ENCODE results near the gene CRADD. TPM values are rescaled to one million over a fixed set of nuclear protein-coding genes. Genes with fewer than 3 reads are reported as not detected.

CRADD gene
- total RNA-seq, 4 donors from 2014 or later = 29.3 to 61.7 (median 46.5) TPM

DNA sequence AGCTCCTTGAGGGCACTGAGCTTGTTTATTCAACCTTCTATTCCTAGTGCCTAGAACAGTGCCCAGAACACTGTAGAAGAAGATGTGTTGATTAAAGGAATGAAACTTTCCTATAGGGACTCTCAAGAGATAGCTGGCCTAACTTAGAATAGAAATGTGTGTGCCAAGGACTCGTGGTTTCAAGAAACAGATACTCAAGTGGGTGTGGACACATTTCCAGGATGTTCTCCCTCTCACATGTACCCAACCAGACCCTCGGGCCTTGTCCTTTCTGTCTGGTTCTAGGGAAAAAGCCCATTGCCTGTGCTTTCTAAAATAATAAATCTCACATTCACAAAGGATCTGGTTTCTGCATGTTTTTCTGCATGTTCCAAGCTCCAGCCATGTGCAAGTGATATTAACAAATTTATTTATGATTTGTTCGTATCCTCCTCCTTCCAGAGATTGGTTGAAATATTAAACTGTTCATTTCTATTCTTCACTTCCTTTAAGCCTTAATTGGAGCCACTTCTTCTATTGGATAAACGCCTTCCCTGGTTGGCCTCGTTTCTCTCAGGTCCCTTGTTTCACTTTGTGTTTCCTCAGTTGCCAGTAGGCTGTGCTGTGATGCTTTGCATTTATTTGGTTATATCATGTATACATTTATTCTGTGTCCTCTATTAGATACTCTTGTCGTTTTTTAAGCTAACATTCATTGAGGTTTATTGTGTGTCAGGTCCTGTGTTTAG is 89.8 kb downstream of the CRADD start:
- no peaks in the 10 kb centered on the region for H3K9me3 ChIP-seq
- H3K4me1 ChIP-seq = peaks cover 25% of the 10 kb centered on the region
- no peak overlapping the region for H3K4me3 ChIP-seq
- peak overlapping the region; percentile 3 for H3K27ac ChIP-seq
- no peak for DNase-seq (ENCODE audit: low spot score in 2 of 2)
- TF ChIP-seq POLR2A (IDR thresholded peaks at IDR 0.05) = no peak
- no peak for TF ChIP-seq EP300 (IDR thresholded peaks at IDR 0.05)
- TF ChIP-seq POLR2AphosphoS5 (IDR thresholded peaks at IDR 0.05) = no peak
- TF ChIP-seq, protein P1, sequence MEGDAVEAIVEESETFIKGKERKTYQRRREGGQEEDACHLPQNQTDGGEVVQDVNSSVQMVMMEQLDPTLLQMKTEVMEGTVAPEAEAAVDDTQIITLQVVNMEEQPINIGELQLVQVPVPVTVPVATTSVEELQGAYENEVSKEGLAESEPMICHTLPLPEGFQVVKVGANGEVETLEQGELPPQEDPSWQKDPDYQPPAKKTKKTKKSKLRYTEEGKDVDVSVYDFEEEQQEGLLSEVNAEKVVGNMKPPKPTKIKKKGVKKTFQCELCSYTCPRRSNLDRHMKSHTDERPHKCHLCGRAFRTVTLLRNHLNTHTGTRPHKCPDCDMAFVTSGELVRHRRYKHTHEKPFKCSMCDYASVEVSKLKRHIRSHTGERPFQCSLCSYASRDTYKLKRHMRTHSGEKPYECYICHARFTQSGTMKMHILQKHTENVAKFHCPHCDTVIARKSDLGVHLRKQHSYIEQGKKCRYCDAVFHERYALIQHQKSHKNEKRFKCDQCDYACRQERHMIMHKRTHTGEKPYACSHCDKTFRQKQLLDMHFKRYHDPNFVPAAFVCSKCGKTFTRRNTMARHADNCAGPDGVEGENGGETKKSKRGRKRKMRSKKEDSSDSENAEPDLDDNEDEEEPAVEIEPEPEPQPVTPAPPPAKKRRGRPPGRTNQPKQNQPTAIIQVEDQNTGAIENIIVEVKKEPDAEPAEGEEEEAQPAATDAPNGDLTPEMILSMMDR (IDR thresholded peaks at IDR 0.05) = peak; percentile 46 to 49
- H3K27me3 ChIP-seq = no peaks in the 10 kb centered on the region
- no peaks in the 10 kb centered on the region for H3K36me3 ChIP-seq
- 14% methylated on average over 6 of the region's 6 CpGs for WGBS

DNA sequence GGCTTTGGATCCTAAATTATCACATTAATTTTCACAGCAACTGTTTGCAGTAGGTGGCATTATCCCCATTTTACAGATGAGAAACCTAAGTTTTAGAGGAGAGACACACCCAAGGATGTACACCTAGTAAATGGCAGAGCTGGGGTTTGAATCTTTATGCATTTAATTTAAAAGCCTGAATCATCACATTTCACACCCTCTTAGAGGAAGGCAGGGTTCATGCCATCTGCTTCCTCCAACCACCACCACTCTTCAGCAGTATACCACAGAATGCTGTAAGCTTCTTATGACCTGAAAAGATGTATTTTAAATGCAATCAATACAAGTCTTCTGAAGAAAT is 90.3 kb downstream of the CRADD start:
- H3K9me3 ChIP-seq = no peaks in the 10 kb centered on the region
- TF ChIP-seq, protein P1 (IDR thresholded peaks at IDR 0.05) = no peak
- TF ChIP-seq POLR2A (IDR thresholded peaks at IDR 0.05) (no peak), EP300 (IDR thresholded peaks at IDR 0.05) (no peak), POLR2AphosphoS5 (IDR thresholded peaks at IDR 0.05) (no peak)
- no peak overlapping the region for H3K4me3 ChIP-seq
- H3K27ac ChIP-seq = peak overlapping the region; percentile 0
- H3K27me3 ChIP-seq = no peaks in the 10 kb centered on the region
- peaks cover 29% of the 10 kb centered on the region for H3K4me1 ChIP-seq
- no peaks in the 10 kb centered on the region for H3K36me3 ChIP-seq
- DNase-seq (ENCODE audit: low spot score in 2 of 2) = no peak

DNA sequence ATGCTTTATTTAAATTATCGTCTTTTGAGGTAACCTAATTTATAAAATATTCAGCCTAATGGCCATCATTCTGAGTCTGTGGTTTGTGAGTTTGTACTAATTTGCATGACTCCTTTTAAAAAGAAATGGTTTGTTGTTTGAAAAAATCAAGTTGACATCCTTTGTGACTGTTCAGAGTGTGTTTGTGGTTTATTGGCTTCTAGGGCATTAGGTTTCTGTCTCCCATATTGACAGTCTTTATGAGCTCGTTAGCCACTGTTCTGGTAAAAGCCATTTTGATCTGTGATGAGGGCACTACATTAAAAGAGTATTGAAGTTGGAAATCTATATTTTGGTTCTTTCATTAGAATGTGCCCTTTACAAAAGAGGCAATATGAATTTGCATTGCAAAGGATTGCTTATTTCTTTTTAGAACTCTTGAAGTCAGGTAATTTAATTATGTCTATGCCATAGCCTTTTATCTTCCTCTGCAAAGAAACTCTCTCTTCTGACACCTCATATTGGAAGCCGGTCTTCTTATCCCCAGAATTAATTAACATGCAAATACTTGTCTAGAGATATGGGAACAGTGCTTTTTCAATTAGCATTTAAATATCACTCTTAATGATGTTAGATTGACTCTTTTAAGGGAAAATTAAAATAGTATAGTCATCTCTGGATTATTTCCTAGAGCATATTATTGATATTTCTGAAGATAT is 95.0 kb downstream of the CRADD start:
- H3K4me1 ChIP-seq = peaks cover 33% of the 10 kb centered on the region
- whole genome bisulfite sequencing = 79% methylated on average over 3 of the region's 3 CpGs
- no peak for DNase-seq (ENCODE audit: low spot score in 2 of 2)

DNA sequence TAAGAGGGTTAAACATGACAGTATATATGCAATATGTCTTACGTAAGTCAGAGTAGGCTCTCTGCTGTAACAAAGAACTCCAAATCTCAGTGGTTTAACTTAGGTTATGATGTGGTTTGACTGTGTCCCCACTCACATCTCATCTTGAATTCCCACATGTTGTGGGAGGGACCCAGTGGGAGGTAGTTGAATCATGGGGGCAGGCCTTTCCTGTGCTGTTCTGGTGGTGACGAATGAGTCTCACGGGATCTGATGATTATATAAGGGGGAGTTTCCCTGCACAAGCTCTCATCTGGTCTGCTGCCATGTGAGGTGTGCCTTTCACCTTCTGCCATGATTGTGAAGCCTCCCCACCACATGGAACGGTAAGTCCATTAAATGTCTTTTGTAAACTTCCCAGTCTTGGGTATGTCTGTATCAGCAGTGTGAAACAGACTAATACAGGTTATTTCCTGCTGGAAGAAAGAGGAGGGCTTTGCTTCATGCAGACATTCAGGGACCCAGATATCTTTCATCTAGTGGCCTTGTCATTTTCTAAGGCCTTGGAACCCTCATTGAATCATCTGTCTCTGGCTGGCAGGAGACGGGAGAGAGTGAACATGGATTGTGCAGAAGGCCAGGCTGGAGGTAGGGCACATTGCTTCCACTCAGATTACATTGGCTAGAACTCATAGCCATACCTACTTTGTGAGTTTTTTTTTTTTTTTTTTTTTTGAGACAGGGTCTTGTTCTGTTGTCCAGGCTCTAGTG is 96.1 kb downstream of the CRADD start:
- Histone ChIP-seq H3K4me3 (no peak overlapping the region), H3K36me3 (no peaks in the 10 kb centered on the region), H3K27ac (no peak overlapping the region), H3K4me1 (peaks cover 33% of the 10 kb centered on the region), H3K27me3 (no peaks in the 10 kb centered on the region), H3K9me3 (no peaks in the 10 kb centered on the region)
- no peak for DNase-seq (ENCODE audit: low spot score in 2 of 2)
- 68% methylated on average over 5 of the region's 5 CpGs for WGBS
- no peak for TF ChIP-seq POLR2AphosphoS5 (IDR thresholded peaks at IDR 0.05)
- TF ChIP-seq EP300 (IDR thresholded peaks at IDR 0.05) = no peak
- TF ChIP-seq, protein P1 (IDR thresholded peaks at IDR 0.05) = no peak
- TF ChIP-seq POLR2A (IDR thresholded peaks at IDR 0.05) = no peak

More for the DNA sequence above, 95.0 kb downstream of the CRADD start:
- no peaks in the 10 kb centered on the region for H3K27me3 ChIP-seq
- TF ChIP-seq POLR2AphosphoS5 (IDR thresholded peaks at IDR 0.05) = no peak
- TF ChIP-seq EP300 (IDR thresholded peaks at IDR 0.05) = no peak
- TF ChIP-seq, protein P1 (IDR thresholded peaks at IDR 0.05) = no peak
- no peak for TF ChIP-seq POLR2A (IDR thresholded peaks at IDR 0.05)
- no peaks in the 10 kb centered on the region for H3K9me3 ChIP-seq
- no peak overlapping the region for H3K4me3 ChIP-seq
- no peak overlapping the region for H3K27ac ChIP-seq
- H3K36me3 ChIP-seq = no peaks in the 10 kb centered on the region

DNA sequence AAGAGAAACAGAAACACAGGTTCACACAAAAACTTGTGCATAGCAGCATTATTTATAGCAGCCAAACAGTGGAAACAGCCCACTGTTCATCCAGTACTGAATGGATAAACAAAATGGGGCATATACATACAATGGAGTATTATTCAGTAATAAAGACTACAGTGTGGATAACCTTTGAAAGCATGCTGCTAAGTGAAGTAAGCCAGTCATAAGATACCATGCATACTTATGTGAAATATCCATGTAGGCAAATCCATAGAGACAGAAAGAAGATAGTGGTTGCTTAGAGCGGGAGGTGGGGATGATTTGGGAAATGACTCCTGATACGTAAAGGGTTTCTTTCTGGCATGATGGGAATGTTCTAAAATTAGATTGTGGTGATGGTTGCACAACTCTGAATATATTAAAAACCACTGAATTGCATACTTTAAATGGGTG is 99.4 kb downstream of the CRADD start:
- 47% methylated on average over 2 of the region's 2 CpGs for WGBS
- H3K27ac ChIP-seq = peak overlapping the region; percentile 84
- no peak for DNase-seq (ENCODE audit: low spot score in 2 of 2)
- H3K9me3 ChIP-seq = no peaks in the 10 kb centered on the region
- peaks cover 41% of the 10 kb centered on the region for H3K4me1 ChIP-seq
- TF ChIP-seq POLR2AphosphoS5 (IDR thresholded peaks at IDR 0.05) = no peak
- no peak overlapping the region for H3K4me3 ChIP-seq
- no peaks in the 10 kb centered on the region for H3K36me3 ChIP-seq
- no peaks in the 10 kb centered on the region for H3K27me3 ChIP-seq

Data from suprapubic skin (tissue), 4 donors.